A549 (cell line): ENCODE results near the gene ETS2.

Experiments
- EHMT2 ChIP-seq: fragments of 200-600 bp; sonication (generic); IDR thresholded peaks from 2 replicates; pipeline ENCODE4 v1.6.1; 2016; ENCODE audit warnings: antibody characterized with exemption, low read depth, mild to moderate bottlenecking, moderate library complexity
- JUN ChIP-seq, 2 experiments: fragments of >200 bp; sonication (Bioruptor Twin); formaldehyde crosslinking; IDR thresholded peaks; 2 replicates in 1 of 2; 3 replicates in 1 of 2; pipeline ENCODE4 v1.6.1; 2016 to 2017
- NFE2L2 ChIP-seq: fragments of 150-350 bp; conservative IDR thresholded peaks from 2 replicates; pipeline ENCODE4 v1.6.1; 2014; ENCODE audit warnings: low read length
- TF ChIP-seq, protein P1 (sequence below): fragments of >200 bp; sonication (Bioruptor Twin); formaldehyde crosslinking; IDR thresholded peaks from 3 replicates; pipeline ENCODE4 v1.5.1; 2016
- TF ChIP-seq, protein P2 (sequence below): fragments of 250-450 bp; sonication (Bioruptor Pico); IDR thresholded peaks from 2 replicates; pipeline ENCODE4 v1.5.0; 2021; ENCODE audit warnings: mild to moderate bottlenecking, moderate library complexity, borderline replicate concordance

DNA sequence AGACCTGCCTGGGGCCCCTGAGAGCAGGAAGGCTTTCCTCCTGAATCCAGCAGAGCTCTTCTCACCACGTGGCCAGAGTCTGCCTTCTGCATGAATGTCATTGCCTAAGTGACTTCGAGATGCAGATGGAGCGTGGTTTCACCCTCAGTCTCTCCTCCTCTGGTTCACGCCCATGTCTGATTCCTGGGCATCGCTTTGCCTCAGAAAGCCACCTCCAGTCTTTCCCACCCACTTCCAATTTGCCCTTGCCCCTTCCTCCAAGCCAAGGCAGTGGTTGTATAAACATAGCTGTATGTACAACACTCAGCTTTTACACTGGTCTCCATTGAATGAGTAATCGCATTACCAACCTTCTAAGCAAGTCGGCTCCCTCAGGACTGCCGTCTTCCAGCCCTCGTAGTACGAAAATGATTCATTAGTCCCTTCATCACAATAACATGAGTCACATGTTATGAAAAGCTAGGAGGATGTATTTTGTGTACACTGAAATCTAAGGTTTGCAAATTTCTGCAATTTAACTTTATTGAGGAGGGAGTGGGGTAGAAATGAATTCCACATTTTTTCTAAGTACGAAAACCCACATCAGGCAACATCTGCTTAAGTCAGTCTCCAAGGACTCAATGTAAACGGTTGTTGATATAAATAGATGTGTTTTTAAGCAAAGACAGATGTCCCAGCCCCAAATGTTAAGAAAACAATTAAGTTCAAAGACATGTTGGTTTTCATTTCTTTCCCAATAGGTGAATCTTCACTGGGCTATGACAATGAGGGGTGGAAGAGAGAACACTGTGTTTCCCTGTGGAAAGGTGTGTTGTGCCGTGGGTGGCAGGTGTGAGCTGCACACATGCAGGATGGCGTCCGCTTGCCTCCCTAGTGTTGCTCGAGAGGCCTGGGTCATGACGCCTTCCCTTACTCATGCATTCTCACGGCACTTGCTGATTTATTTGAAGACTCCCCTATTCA is 32.3 kb upstream of the ETS2 start:
- TF ChIP-seq, protein P1, sequence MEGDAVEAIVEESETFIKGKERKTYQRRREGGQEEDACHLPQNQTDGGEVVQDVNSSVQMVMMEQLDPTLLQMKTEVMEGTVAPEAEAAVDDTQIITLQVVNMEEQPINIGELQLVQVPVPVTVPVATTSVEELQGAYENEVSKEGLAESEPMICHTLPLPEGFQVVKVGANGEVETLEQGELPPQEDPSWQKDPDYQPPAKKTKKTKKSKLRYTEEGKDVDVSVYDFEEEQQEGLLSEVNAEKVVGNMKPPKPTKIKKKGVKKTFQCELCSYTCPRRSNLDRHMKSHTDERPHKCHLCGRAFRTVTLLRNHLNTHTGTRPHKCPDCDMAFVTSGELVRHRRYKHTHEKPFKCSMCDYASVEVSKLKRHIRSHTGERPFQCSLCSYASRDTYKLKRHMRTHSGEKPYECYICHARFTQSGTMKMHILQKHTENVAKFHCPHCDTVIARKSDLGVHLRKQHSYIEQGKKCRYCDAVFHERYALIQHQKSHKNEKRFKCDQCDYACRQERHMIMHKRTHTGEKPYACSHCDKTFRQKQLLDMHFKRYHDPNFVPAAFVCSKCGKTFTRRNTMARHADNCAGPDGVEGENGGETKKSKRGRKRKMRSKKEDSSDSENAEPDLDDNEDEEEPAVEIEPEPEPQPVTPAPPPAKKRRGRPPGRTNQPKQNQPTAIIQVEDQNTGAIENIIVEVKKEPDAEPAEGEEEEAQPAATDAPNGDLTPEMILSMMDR = no peak
- TF ChIP-seq NFE2L2 = no peak
- TF ChIP-seq, protein P2, sequence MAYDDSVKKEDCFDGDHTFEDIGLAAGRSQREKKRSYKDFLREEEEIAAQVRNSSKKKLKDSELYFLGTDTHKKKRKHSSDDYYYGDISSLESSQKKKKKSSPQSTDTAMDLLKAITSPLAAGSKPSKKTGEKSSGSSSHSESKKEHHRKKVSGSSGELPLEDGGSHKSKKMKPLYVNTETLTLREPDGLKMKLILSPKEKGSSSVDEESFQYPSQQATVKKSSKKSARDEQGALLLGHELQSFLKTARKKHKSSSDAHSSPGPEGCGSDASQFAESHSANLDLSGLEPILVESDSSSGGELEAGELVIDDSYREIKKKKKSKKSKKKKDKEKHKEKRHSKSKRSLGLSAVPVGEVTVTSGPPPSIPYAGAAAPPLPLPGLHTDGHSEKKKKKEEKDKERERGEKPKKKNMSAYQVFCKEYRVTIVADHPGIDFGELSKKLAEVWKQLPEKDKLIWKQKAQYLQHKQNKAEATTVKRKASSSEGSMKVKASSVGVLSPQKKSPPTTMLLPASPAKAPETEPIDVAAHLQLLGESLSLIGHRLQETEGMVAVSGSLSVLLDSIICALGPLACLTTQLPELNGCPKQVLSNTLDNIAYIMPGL (CRISPR knock-in tag) = no peak
- TF ChIP-seq EHMT2 = no peak
- TF ChIP-seq JUN (IDR thresholded peaks at IDR 0.05) = no peak
